NT2/D1 (cell line): Measurements from ENCODE around the gene HTR5A.

ENCODE experiments used
- SUZ12 ChIP-seq: IDR thresholded peaks from 2 replicates; pipeline ENCODE4 v1.6.1; 2011; ENCODE audit not compliant: insufficient read length, insufficient read depth; ENCODE audit errors: extremely low read depth
- ZNF274 ChIP-seq: IDR thresholded peaks from 2 replicates; pipeline ENCODE4 v1.6.1; 2011; ENCODE audit warnings: mild to moderate bottlenecking, low read depth, low read length

GRCh38 chr7:155038335-155038734 is 31.8 kb upstream of the HTR5A start:
- no peak for TF ChIP-seq SUZ12
- no peak for TF ChIP-seq ZNF274
